Measurements from ENCODE around the gene UBE2V1.
"Not testable (repeated sequence)": the region's sequence is repeated elsewhere in the genome, so short reads cannot be mapped to it uniquely, and the experiment has no call there.

The UBE2V1 gene

GRCh38 chr20:50093240-50093639 lies 19.7 kb downstream of the UBE2V1 start:
- TF ChIP-seq HDGF (IDR thresholded peaks at IDR 0.05; ENCODE audit: borderline replicate concordance): no peak
- TF ChIP-seq CTBP1 (IDR thresholded peaks at IDR 0.05; ENCODE audit: borderline replicate concordance): no peak
- TF ChIP-seq FOXK2 (IDR thresholded peaks at IDR 0.05): no peak
- TF ChIP-seq L3MBTL2 (conservative IDR thresholded peaks at IDR 0.05): no peak
- CTCF ChIA-PET: interaction anchor here (1.0 kb wide), 1 partner anchor 9 kb away, joined by 3 read pairs; no protein-coding TSS in a partner anchor
- POLR2A ChIA-PET: no interaction called here
- DNase-seq (ENCODE audit: extremely low spot score): no peak

- CTCF ChIA-PET: interaction anchor here (1.0 kb wide), 1 partner anchor 9 kb away, joined by 3 read pairs; no protein-coding TSS in a partner anchor
- POLR2A ChIA-PET: no interaction called here
- no peak for DNase-seq (ENCODE audit: extremely low spot score)
- TF ChIP-seq FOXK2 (IDR thresholded peaks at IDR 0.05): no peak
Measured at GRCh38 chr20:50092436-50092835, 20.5 kb downstream of the UBE2V1 start.

- CTCF ChIA-PET: no interaction called here
- no peak for DNase-seq (ENCODE audit: extremely low spot score)
- no peak for TF ChIP-seq ELF4 (IDR thresholded peaks at IDR 0.05)
- no peak for TF ChIP-seq FOXM1 (IDR thresholded peaks at IDR 0.05; ENCODE audit: borderline replicate concordance)
- no peak for TF ChIP-seq SP1 (IDR thresholded peaks at IDR 0.05)
- TF ChIP-seq BHLHE40 (IDR thresholded peaks at IDR 0.05; ENCODE audit: borderline replicate concordance): no peak
- no peak for TF ChIP-seq FOXK2 (IDR thresholded peaks at IDR 0.05)
- no peak for TF ChIP-seq ARNT (IDR thresholded peaks at IDR 0.05)
- POLR2A ChIA-PET: no interaction called here
Measured at GRCh38 chr20:50089787-50090177, 23.2 kb downstream of the UBE2V1 start.

- DNase-seq (ENCODE audit: extremely low spot score): no peak
- CTCF ChIA-PET: no interaction called here
- POLR2A ChIA-PET: no interaction called here
- no peak for TF ChIP-seq ELF4 (IDR thresholded peaks at IDR 0.05)
- TF ChIP-seq SUZ12 (IDR thresholded peaks at IDR 0.05): no peak
- no peak for TF ChIP-seq ZNF384 (IDR thresholded peaks at IDR 0.05)
- no peak for TF ChIP-seq HDGF (IDR thresholded peaks at IDR 0.05; ENCODE audit: borderline replicate concordance)
- TF ChIP-seq BHLHE40 (IDR thresholded peaks at IDR 0.05; ENCODE audit: borderline replicate concordance): no peak
- no peak for TF ChIP-seq FOXM1 (IDR thresholded peaks at IDR 0.05; ENCODE audit: borderline replicate concordance)
Measured at GRCh38 chr20:50089140-50089786, 23.7 kb downstream of the UBE2V1 start.

GRCh38 chr20:50088022-50088421 lies 24.9 kb downstream of the UBE2V1 start:
- ChIA-PET CTCF (no interaction called here), POLR2A (no interaction called here)
- DNase-seq (ENCODE audit: extremely low spot score): no peak
- no peak for TF ChIP-seq NFRKB (IDR thresholded peaks at IDR 0.05)
- no peak for TF ChIP-seq SUZ12 (IDR thresholded peaks at IDR 0.05)
- no peak for TF ChIP-seq CTBP1 (IDR thresholded peaks at IDR 0.05; ENCODE audit: borderline replicate concordance)
- no peak for TF ChIP-seq TARDBP (IDR thresholded peaks at IDR 0.05)
- no peak for TF ChIP-seq HDGF (IDR thresholded peaks at IDR 0.05; ENCODE audit: borderline replicate concordance)
- TF ChIP-seq FOXA1 (IDR thresholded peaks at IDR 0.05): no peak
- no peak for TF ChIP-seq FOXK2 (IDR thresholded peaks at IDR 0.05)

- POLR2A ChIA-PET: no interaction called here
- DNase-seq (ENCODE audit: extremely low spot score): peak; percentile 77
- no peak for TF ChIP-seq SUZ12 (IDR thresholded peaks at IDR 0.05)
- TF ChIP-seq HDGF (IDR thresholded peaks at IDR 0.05; ENCODE audit: borderline replicate concordance): peak; percentile 29; the same call in 1 of the 2 replicates
- no peak for TF ChIP-seq FOXA1 (IDR thresholded peaks at IDR 0.05)
- CTCF ChIA-PET: interaction anchor here (0.6 to 3.7 kb wide), 12 partner anchors 9 to 147 kb away, joined by 3 to 15 read pairs (median 4); no protein-coding TSS in a partner anchor
Measured at GRCh38 chr20:50085481-50086365, 27.2 kb downstream of the UBE2V1 start.

GRCh38 chr20:50085146-50085480 lies 27.8 kb downstream of the UBE2V1 start:
- POLR2A ChIA-PET: no interaction called here
- TF ChIP-seq SP1 (IDR thresholded peaks at IDR 0.05) (no peak), ELF4 (IDR thresholded peaks at IDR 0.05) (no peak), NFRKB (IDR thresholded peaks at IDR 0.05) (no peak), CTBP1 (IDR thresholded peaks at IDR 0.05; ENCODE audit: borderline replicate concordance) (no peak), BHLHE40 (IDR thresholded peaks at IDR 0.05; ENCODE audit: borderline replicate concordance) (no peak), FOXK2 (IDR thresholded peaks at IDR 0.05) (no peak), TARDBP (IDR thresholded peaks at IDR 0.05) (no peak), FOXM1 (IDR thresholded peaks at IDR 0.05; ENCODE audit: borderline replicate concordance) (no peak), FOXA1 (IDR thresholded peaks at IDR 0.05) (no peak), PKNOX1 (IDR thresholded peaks at IDR 0.05) (no peak), ARNT (IDR thresholded peaks at IDR 0.05) (no peak), L3MBTL2 (conservative IDR thresholded peaks at IDR 0.05) (no peak), ZNF384 (IDR thresholded peaks at IDR 0.05) (no peak), LEF1 (IDR thresholded peaks at IDR 0.05; ENCODE audit: borderline replicate concordance) (no peak)
- CTCF ChIA-PET: interaction anchor here (0.6 to 3.7 kb wide), 12 partner anchors 9 to 147 kb away, joined by 3 to 15 read pairs (median 4); no protein-coding TSS in a partner anchor
- DNase-seq (ENCODE audit: extremely low spot score): no peak

- POLR2A ChIA-PET: no interaction called here
- CTCF ChIA-PET: interaction anchor here (0.7 to 3.7 kb wide), 4 partner anchors 11 to 84 kb away, joined by 3 to 15 read pairs (median 5); no protein-coding TSS in a partner anchor
- TF ChIP-seq BHLHE40 (IDR thresholded peaks at IDR 0.05; ENCODE audit: borderline replicate concordance): no peak
- TF ChIP-seq FOXM1 (IDR thresholded peaks at IDR 0.05; ENCODE audit: borderline replicate concordance): no peak
- TF ChIP-seq ELF4 (IDR thresholded peaks at IDR 0.05): no peak
- DNase-seq (ENCODE audit: extremely low spot score): no peak
Measured at GRCh38 chr20:50083034-50083433, 29.9 kb downstream of the UBE2V1 start.

- CTCF ChIA-PET: interaction anchor here (0.6 kb wide), 1 partner anchor 561 kb away, joined by 3 read pairs; no protein-coding TSS in a partner anchor
Measured at GRCh38 chr20:50082056-50082455, 30.9 kb downstream of the UBE2V1 start.

More at GRCh38 chr20:50082056-50082455, 30.9 kb downstream of the UBE2V1 start:
- POLR2A ChIA-PET; DNase-seq (ENCODE audit: extremely low spot score): not testable (repeated sequence)
